A375 (cell line): Measurements from ENCODE around the gene MVP. TPM values are rescaled to one million over a fixed set of nuclear protein-coding genes. Genes with fewer than 3 reads are reported as not detected.

ENCODE experiments used
- small RNA-seq: library from RNA; depleted of rRNA; stranded (forward); fragments of <200 nt; gene quantifications from one replicate; pipeline ENCODE3, GENCODE V24; 2014
- total RNA-seq: library from RNA; depleted of rRNA; stranded (reverse); fragments of >200 nt; shearing (Covaris generic); gene quantifications from 2 replicates; pipeline ENCODE4 v1.2.3, GENCODE V29; 2014; rRNA removed

Gene MVP
- total RNA-seq: 115 and 119 TPM in 2 replicates

GRCh38 chr16:29820271-29820701 lies at the start of gene MVP:
MVP (plus strand) TSS chr16:29820462; CDS start chr16:29830550, 10,088 bp downstream.

GRCh38 chr16:29777576-29778350 lies 42.5 kb upstream of the MVP start, which contains the start of gene ZG16:
ZG16 (plus strand) TSS chr16:29778256; CDS start chr16:29779267, 1,011 bp downstream.

GRCh38 chr16:29790183-29790948 lies 29.9 kb upstream of the MVP start, which contains the start of gene KIF22:
KIF22 (plus strand) TSS chr16:29790751; CDS start chr16:29790760, 9 bp downstream.

GRCh38 chr16:29806099-29806579 lies 14.1 kb upstream of the MVP start, which contains the start of gene MAZ:
MAZ (plus strand) TSS chr16:29806529; CDS start chr16:29806702, 173 bp downstream.

DNA sequence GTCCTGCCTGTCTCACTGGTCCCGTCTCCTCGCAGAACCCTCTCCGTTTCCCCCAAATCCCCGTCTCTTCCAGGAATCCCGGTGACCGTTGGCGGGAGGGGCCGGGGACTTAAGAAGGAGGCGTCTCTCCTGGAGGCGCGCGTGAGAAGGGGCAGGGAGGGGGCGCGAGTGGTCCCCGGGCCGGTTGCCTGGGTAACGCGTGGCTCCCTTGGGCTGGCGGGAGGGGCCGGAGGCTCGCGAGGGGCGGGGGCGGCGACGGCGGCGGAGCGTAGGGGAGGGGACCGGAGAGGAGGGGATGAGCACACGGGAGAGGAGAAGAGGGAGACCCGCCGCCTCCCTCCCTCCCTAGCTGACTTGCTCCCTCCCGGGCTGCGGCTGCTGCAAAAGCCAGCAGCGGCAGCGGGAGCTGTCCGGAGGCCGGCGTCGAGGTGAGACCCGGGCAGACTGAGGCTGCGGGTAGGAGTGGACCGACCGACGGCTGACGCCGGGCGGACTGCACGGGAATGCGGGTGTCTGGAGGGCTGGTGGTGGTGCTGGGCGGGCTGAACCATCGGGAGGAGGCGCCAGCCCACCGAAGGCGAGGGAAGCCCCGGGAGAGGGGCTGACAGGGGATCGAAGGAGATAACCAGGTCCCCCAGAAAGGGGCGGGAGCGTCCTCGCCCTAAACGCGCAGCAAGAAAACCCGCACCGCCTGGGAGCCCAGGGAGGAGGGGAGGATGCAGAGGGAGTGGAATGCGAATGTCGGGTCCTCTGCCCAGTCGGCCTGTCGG lies 8.2 kb upstream of the MVP start, which contains the start of gene PRRT2:
Gene PRRT2, plus strand, starts transcription at position 298 of the 770 bp plus-strand sequence. CDS start 862 bp downstream, outside the sequence.

GRCh38 chr16:29815793-29816693 lies 4.2 kb upstream of the MVP start, which contains the start of gene PAGR1:
PAGR1 (plus strand) TSS chr16:29816152; CDS start chr16:29816526, 374 bp downstream.

DNA sequence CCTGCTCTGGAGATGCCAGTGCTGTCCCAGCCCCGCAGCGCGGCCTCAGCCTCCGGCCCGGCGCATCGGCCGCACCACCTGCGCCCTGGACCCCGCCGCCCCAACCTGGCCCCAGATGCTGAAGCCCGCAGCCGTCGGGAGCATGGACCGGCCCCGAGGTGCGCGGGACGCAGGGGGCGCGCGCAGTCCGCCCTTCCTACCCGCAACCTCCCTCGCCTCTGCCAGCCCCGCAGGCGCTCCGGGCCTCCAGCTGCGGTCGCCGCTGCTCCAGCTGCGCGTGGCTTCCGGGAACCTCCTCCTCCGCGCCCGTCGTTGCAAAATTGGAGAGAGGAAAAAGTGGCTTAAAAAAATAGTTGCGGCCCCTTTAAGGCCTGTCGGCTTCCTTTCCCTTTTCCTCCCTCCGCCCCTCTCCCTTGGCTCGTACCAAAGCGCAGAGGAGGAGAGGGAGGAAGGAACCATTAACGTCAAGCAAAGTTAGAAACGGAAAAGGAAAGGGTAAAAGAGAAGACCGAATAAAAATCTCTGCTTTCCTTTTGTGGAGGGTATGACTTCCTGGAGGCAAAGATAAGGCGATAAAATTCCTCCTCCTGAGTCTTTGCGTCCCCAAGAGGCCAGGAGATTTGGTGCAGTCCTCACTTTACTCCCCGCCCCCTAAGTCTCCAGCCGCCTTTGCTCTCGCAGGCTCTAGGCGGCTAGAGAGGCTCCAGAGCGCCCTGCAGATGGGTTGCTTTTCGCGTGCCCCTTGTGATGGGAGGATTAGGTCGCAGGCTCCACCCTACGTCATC lies 42.8 kb downstream of the MVP start, which contains the start of gene CDIPT:
Gene CDIPT, minus strand, starts transcription at position 343 of the 785 bp plus-strand sequence. CDS start 369 bp downstream, outside the sequence.

Small RNAs within 50 kb of the gene (small RNA-seq; reads per million reads assigned to genes)
- gene AC009133.6: not detected
- not detected for gene AC120114.4

Other genes with a start within 250 kb of the MVP start
- gene SPN, start 157.2 kb upstream of the MVP start, total RNA-seq: 0.04 and 1.8 TPM in 2 replicates
- gene QPRT, start 141.3 kb upstream of the MVP start, total RNA-seq: 0.57 and 0.61 TPM in 2 replicates
- gene C16orf54, start 74.5 kb upstream of the MVP start, total RNA-seq: 0.85 and 1.3 TPM in 2 replicates
- gene ZG16, start 42.2 kb upstream of the MVP start, total RNA-seq: not detected in 2 replicates
- 128 TPM in 2 replicates for gene KIF22, start 29.7 kb upstream of the MVP start, total RNA-seq
- 408 and 432 TPM in 2 replicates for gene MAZ, start 13.9 kb upstream of the MVP start, total RNA-seq
- gene PRRT2, start 8.3 kb upstream of the MVP start, total RNA-seq: 3.4 and 4.0 TPM in 2 replicates
- gene PAGR1, start 4.3 kb upstream of the MVP start, total RNA-seq: 64.7 and 72.0 TPM in 2 replicates
- 74.0 and 80.9 TPM in 2 replicates for gene CDIPT, start 42.8 kb downstream of the MVP start, total RNA-seq
- 19.9 and 22.6 TPM in 2 replicates for gene SEZ6L2, start 79.1 kb downstream of the MVP start, total RNA-seq
- gene ASPHD1, start 80.0 kb downstream of the MVP start, total RNA-seq: 11.5 and 13.5 TPM in 2 replicates
- 25.9 and 27.7 TPM in 2 replicates for gene KCTD13, start 105.8 kb downstream of the MVP start, total RNA-seq
- gene TMEM219, start 141.6 kb downstream of the MVP start, total RNA-seq: 62.7 and 66.0 TPM in 2 replicates
- gene TAOK2, start 153.4 kb downstream of the MVP start, total RNA-seq: 33.6 and 37.5 TPM in 2 replicates
- 44.9 and 45.0 TPM in 2 replicates for gene HIRIP3, start 175.2 kb downstream of the MVP start, total RNA-seq
- gene INO80E, start 175.8 kb downstream of the MVP start, total RNA-seq: 136 and 168 TPM in 2 replicates
- gene DOC2A, start 190.6 kb downstream of the MVP start, total RNA-seq: 2.3 and 4.8 TPM in 2 replicates
- not detected in 2 replicates for gene C16orf92, start 202.7 kb downstream of the MVP start, total RNA-seq
- gene TLCD3B, start 210.8 kb downstream of the MVP start, total RNA-seq: 0.56 and 3.3 TPM in 2 replicates
- gene ALDOA, start 245.3 kb downstream of the MVP start, total RNA-seq: 1,573 and 1,656 TPM in 2 replicates